ENCODE results near the gene SHMT2. TPM values are rescaled to one million over a fixed set of nuclear protein-coding genes. Genes with fewer than 3 reads are reported as not detected.

Gene SHMT2
- polyA plus RNA-seq, 4 donors = 22.8 to 150 (median 51.5) TPM

Other genes starting within 250 kb of the SHMT2 start
- gene ZBTB39, start 223.2 kb upstream of the SHMT2 start, polyA plus RNA-seq = 1 to 10 TPM in 3 of 4 donors, under 1 TPM in 1; 0.81 to 6.5 (median 1.8) TPM
- 1 to 10 TPM; 3.4 to 8.9 (median 5.6) TPM for gene TAC3, start 213.2 kb upstream of the SHMT2 start, polyA plus RNA-seq
- gene MYO1A, start 179.6 kb upstream of the SHMT2 start, polyA plus RNA-seq = 100 to 1,000 TPM; 202 to 971 (median 563) TPM
- gene NEMP1, start 150.9 kb upstream of the SHMT2 start, polyA plus RNA-seq = 10 to 100 TPM in 1 of 4 donors, 1 to 10 TPM in 1, under 1 TPM in 2; 0.45 to 11.6 (median 2.1) TPM
- 10 to 100 TPM; 11.4 to 23.1 (median 18.1) TPM for gene NAB2, start 140.6 kb upstream of the SHMT2 start, polyA plus RNA-seq
- gene STAT6, start 118.3 kb upstream of the SHMT2 start, polyA plus RNA-seq = 100 to 1,000 TPM; 117 to 842 (median 344) TPM
- 10 to 100 TPM; 24.3 to 55.3 (median 41.6) TPM for gene LRP1, start 101.2 kb upstream of the SHMT2 start, polyA plus RNA-seq
- 1 to 10 TPM in 1 of 4 donors, under 1 TPM in 1, not detected in 2; 0.15 to 1.1 TPM for gene LRP1-AS, start 82.1 kb upstream of the SHMT2 start, polyA plus RNA-seq
- gene NXPH4, start 12.9 kb upstream of the SHMT2 start, polyA plus RNA-seq = under 1 TPM in 2 of 4 donors, not detected in 2; 0.10 to 0.27 TPM
- gene STAC3, start 21.5 kb downstream of the SHMT2 start, polyA plus RNA-seq = 1 to 10 TPM; 1.1 to 3.8 (median 3.4) TPM
- gene R3HDM2, start 201.3 kb downstream of the SHMT2 start, polyA plus RNA-seq = 10 to 100 TPM; 14.5 to 62.4 (median 18.7) TPM
- under 1 TPM in 2 of 4 donors, not detected in 2; 0.03 to 0.49 TPM for gene INHBC, start 205.1 kb downstream of the SHMT2 start, polyA plus RNA-seq
- 1 to 10 TPM in 1 of 4 donors, under 1 TPM in 1, not detected in 2; 0.21 to 1.4 TPM for gene INHBE, start 225.6 kb downstream of the SHMT2 start, polyA plus RNA-seq
- gene GLI1, start 230.1 kb downstream of the SHMT2 start, polyA plus RNA-seq = 1 to 10 TPM in 3 of 4 donors, not detected in 1; 1.5 to 5.5 (median 1.9) TPM

All from small intestine (tissue), 4 donors.